Heart right ventricle (tissue), 16 donors: ENCODE results near the gene PTPRG. TPM values are rescaled to one million over a fixed set of nuclear protein-coding genes. Genes with fewer than 3 reads are reported as not detected.

Source experiments
- ATAC-seq, 8 donors: fragments of 200-7000 bp; cut with Tn5 transposase; one replicate each; pipeline ENCODE4 v1.9.1; 2020; ENCODE audit warnings: mild to moderate bottlenecking in 8 of 8, moderate library complexity in 8 of 8, moderate number of reproducible peaks in 1 of 8
- DNase-seq, 2 donors: peaks; one replicate each; pipeline ENCODE4 v3.0.0-alpha.2; 2020
- H3K27ac ChIP-seq, 10 donors: fragments of 200-600 bp; sonication (generic) in 2 of 10; one replicate each; pipeline versions ENCODE4 v1.5.0 to v1.8.0; 2020 to 2022; ENCODE audit warnings: mild to moderate bottlenecking in 3 of 10
- H3K27me3 ChIP-seq, 7 donors: fragments of 200-600 bp; one replicate each; pipeline ENCODE4 v1.8.0; 2021 to 2022; ENCODE audit warnings: mild to moderate bottlenecking in 2 of 7
- H3K36me3 ChIP-seq, 9 donors: fragments of 200-600 bp; sonication (generic) in 1 of 9; one replicate each; pipeline versions ENCODE4 v1.5.0 to v1.8.0; 2020 to 2022; ENCODE audit warnings: mild to moderate bottlenecking in 2 of 9
- H3K4me1 ChIP-seq, 9 donors: fragments of 200-600 bp; sonication (generic) in 1 of 9; one replicate each; pipeline versions ENCODE4 v1.5.0 to v1.8.0; 2020 to 2022; ENCODE audit warnings: mild to moderate bottlenecking in 4 of 9
- H3K4me3 ChIP-seq, 10 donors: fragments of 200-600 bp; sonication (generic) in 2 of 10; one replicate each; pipeline versions ENCODE4 v1.5.0 to v1.8.0; 2020 to 2022; ENCODE audit warnings: mild to moderate bottlenecking in 7 of 10, moderate library complexity in 2 of 10
- H3K9me3 ChIP-seq, 11 donors: fragments of 200-600 bp in 10 of 11; sonication (generic) in 2 of 11; one replicate each; pipeline versions ENCODE4 v1.5.0 to v1.8.0; 2013 to 2022; ENCODE audit warnings: mild to moderate bottlenecking in 2 of 11, control low read depth in 1 of 11, moderate library complexity in 1 of 11
- WGBS, 2 donors: extraction: QIAGEN DNeasy Blood & Tissue Kit; methylation state at CpG; one replicate each; pipeline ENCODE4 v1.1.7; 2013; ENCODE audit warnings: inconsistent platforms in 1 of 2; 5-methylcytosine and 5-hydroxymethylcytosine counted together
- intact Hi-C, 10 donors: fragments of 100-400 bp; cut with DNase I; formaldehyde crosslinking; loops; one replicate each; pipeline versions ENCODE4 v1.11.1 to v1.14.2; 2022
- polyA plus RNA-seq, 2 donors: library from polyadenylated mRNA; stranded (reverse); fragments of 200-250 nt; gene quantifications; one replicate each; pipeline ENCODE4 v1.2.3, GENCODE V29; 2013
- total RNA-seq, 10 donors: library from RNA; stranded (reverse); fragmentation: NEBNext Ultra II Directional in 3 of 10; extraction: Animal tissue kit (Norgen Biotek cat#: 25700) in 3 of 10; gene quantifications; one replicate each; pipeline versions ENCODE4 v1.2.1 to v1.2.4, GENCODE V29; 2021 to 2023
- TF ChIP-seq, protein P1 (sequence below), 9 donors: fragments of 200-600 bp; sonication (generic) in 2 of 9; IDR thresholded peaks; one replicate each; pipeline versions ENCODE4 v1.5.0 to v1.8.0; 2021 to 2022; ENCODE audit warnings: antibody characterized with exemption in 9 of 9, mild to moderate bottlenecking in 5 of 9, moderate library complexity in 1 of 9
- donor health status: Arrhythmogenic right ventricular cardiomyopathy.
- donor health status: ischemic (EF 13 %, LVEDD 7.1; RV severe dilation, severe dysfunction).
- donor health status: healthy with polysubstance abuse.
- donor health status: DM: no; HTN: yes; CAD: no.
- donor health status: DM: no; HTN: no; CAD: no.
- donor health status: ischemic (EF 25% LVEDD 6.9; RV normal size, moderate dysfunction).
- donor health status: ischemic (EF 25% LVEDD 5.7; RV mildly dilated, moderate dysfunction).
- donor health status: healthy.
- donor health status: DM: yes; HTN: yes; CAD: no.
- donor health status: Ischemic cardiomyopathy.
- donor health status: ischemic (EF 35%, LVEDD 5.7; RV mildly dilated, moderate dysfunction).
- donor health status: nonischemic (EF 11% LVEDD 7.7; RV severe dilation, severe dysfunction).
- donor health status: DM: yes; HTN: yes; CAD: no.
- donor health status: PGD.
- donor health status: ischemic (EF 29% LVEDD 5.4; RV normal size, mild dysfunction).
- donor health status: nonischemic (EF 23%, LVEDD 6.1; RV moderate dilation, normal function).

PTPRG gene
- total and polyA plus RNA-seq, 12 donors: 10.1 to 38.3 (median 32.6) TPM

DNA sequence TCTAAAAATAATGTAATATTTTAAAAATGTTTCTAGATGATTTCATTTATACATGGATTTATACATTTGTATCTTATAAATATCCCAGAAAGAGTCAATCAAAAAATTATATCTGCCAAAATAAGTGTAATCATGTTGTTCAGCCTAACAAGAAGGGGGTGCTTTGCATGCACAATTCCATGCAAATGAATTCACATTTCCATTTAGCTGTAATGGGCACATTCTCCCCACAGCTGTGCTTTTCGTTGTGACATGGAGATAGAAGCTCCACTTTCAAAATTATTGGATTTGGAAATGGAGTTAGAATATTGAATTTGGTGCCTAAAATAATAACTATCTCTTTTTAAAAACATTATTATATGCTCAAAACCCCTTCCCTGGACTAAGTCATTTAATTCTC is 270.6 kb downstream of the PTPRG start:
- no peaks in the 10 kb centered on the region for H3K9me3 ChIP-seq
- ATAC-seq (no peak), DNase-seq (no peak)
- no peaks in the 10 kb centered on the region for H3K27me3 ChIP-seq
- WGBS, 2 donors: 78 to 80% methylated on average over 1 of the region's 1 CpG
- H3K4me3 ChIP-seq: no peak overlapping the region
- peaks cover 12 to 64% (median 43%) of the 10 kb centered on the region in 9 donors for H3K4me1 ChIP-seq
- no peaks in the 10 kb centered on the region for H3K36me3 ChIP-seq
- H3K27ac ChIP-seq: no peak overlapping the region
- TF ChIP-seq, protein P1, sequence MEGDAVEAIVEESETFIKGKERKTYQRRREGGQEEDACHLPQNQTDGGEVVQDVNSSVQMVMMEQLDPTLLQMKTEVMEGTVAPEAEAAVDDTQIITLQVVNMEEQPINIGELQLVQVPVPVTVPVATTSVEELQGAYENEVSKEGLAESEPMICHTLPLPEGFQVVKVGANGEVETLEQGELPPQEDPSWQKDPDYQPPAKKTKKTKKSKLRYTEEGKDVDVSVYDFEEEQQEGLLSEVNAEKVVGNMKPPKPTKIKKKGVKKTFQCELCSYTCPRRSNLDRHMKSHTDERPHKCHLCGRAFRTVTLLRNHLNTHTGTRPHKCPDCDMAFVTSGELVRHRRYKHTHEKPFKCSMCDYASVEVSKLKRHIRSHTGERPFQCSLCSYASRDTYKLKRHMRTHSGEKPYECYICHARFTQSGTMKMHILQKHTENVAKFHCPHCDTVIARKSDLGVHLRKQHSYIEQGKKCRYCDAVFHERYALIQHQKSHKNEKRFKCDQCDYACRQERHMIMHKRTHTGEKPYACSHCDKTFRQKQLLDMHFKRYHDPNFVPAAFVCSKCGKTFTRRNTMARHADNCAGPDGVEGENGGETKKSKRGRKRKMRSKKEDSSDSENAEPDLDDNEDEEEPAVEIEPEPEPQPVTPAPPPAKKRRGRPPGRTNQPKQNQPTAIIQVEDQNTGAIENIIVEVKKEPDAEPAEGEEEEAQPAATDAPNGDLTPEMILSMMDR (IDR thresholded peaks at IDR 0.05): no peak
- intact Hi-C loops: no loop called here

DNA sequence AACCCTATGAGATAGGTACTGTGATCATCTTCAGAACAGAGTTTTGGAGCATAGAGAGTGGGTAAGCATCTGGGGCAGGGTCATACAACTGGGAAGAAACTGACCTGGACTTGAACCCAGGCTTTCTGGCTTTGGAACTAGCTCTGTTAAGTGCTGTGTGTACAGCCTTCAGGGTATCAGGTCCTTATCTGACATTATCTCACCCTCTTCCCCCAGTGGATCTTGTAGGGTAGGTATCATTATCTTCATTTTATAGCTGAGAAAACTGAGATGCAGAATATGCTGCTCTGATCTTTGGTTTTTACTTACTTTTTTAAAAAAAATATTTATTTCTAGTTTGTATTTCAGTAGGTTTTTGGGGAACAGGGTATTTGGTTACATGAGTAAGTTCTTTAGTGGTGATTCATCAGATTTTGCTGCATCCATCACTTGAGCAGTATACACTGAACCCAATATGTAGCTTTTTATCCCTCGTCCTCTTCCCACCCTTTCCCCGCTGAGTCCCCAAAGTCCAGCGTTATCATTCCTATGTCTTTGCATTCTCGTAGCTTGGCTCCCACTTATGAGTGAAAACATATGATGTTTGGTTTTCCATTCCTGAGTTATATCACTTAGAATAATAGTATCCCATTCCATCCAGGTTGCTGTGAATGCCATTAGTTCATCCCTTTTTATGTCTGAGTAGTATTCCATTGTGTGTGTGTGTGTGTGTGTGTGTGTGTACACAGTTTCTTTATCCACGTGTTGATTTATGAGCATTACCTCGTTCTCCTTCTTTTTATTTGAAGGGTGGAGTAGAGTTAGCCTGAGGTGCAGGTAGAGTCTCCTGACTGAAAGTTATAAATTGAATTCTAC is 271.2 kb downstream of the PTPRG start:
- no peaks in the 10 kb centered on the region for H3K36me3 ChIP-seq
- H3K4me3 ChIP-seq: no peak overlapping the region
- ATAC-seq (no peak), DNase-seq (no peak)
- H3K4me1 ChIP-seq: peaks cover 12 to 57% (median 37%) of the 10 kb centered on the region in 9 donors
- WGBS, 2 donors: 79 to 84% methylated on average over 6 of the region's 6 CpGs
- no peak overlapping the region for H3K27ac ChIP-seq
- H3K9me3 ChIP-seq: no peaks in the 10 kb centered on the region
- TF ChIP-seq, protein P1 (IDR thresholded peaks at IDR 0.05): no peak
- H3K27me3 ChIP-seq: no peaks in the 10 kb centered on the region
- intact Hi-C loops: no loop called here

DNA sequence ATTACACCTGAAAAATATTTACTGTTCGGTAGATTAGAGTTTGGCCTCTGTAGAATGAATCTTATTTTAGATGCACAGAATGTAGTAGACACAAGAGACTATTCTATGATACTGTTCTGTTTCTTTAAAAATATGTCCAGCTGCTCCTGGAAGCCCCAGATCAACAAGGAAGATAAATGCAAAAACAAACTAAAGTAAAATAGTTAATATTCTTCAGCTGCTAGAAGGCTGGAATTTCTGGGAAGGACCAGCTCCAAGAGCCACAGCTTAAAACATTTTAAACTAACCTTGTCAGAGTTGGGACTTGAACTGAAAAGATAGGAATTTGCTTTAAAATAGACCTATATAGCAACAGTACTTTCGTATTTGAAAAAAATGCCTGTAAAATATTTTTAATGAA is 277.9 kb downstream of the PTPRG start:
- WGBS, 2 donors: 54 to 66% methylated on average over 2 of the region's 2 CpGs
- DNase-seq (no peak), ATAC-seq (no peak)
- H3K36me3 ChIP-seq: no peaks in the 10 kb centered on the region
- TF ChIP-seq, protein P1 (IDR thresholded peaks at IDR 0.05): no peak
- H3K4me1 ChIP-seq: peaks cover 0 to 53% (median 16%) of the 10 kb centered on the region in 9 donors
- intact Hi-C loops: no loop called here
- no peaks in the 10 kb centered on the region for H3K27me3 ChIP-seq
- no peaks in the 10 kb centered on the region for H3K9me3 ChIP-seq
- H3K27ac ChIP-seq: peak overlapping the region in 2 of 10 donors; percentile 6 to 8
- H3K4me3 ChIP-seq: no peak overlapping the region

DNA sequence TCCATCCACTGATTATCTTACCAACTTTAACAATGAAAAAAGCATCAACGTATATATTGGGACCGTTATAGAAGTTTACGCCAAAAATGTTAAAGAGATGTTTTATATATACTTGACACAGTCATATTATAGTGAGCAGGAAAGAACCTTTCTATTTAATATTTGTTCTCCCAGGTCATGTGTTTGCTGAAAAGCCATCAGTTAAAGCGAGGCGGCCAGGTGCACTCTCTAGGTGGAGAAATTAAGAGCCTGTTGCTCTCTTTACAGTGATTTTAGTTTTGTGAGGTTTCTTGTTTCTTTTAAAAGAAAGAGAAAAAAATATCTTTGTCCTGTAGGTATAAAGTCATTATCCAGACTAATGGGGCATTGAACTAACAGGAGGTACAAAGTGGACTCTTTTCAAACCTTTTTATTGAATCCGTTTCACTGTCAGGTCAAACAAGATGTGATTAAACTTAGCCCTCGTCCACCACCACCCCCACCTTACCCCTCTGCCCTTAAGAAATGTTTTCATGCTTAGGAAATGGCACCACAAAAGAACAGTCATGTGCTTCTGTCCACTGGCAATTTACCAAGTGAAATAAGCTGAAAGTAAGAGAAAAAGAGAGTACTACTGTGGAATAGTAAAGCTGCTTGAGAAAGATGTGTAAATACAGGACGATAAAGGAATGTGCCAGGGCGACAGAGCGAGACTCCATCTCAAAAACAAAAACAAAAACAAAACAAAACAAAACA is 279.9 kb downstream of the PTPRG start:
- DNase-seq (no peak), ATAC-seq (peak in 5 of 8 donors; percentile 31 to 54 (median 38))
- Histone ChIP-seq H3K4me3 (no peak overlapping the region), H3K36me3 (no peaks in the 10 kb centered on the region), H3K9me3 (no peaks in the 10 kb centered on the region), H3K27me3 (no peaks in the 10 kb centered on the region), H3K27ac (peak overlapping the region in 2 of 10 donors; percentile 5 to 15), H3K4me1 (peaks cover under 1 to 56% (median 19%) of the 10 kb centered on the region in 9 donors)
- intact Hi-C loops: loop anchor here in 1 of 10 donors (10.0 kb wide), 1 partner anchor 106 kb away; no protein-coding TSS in a partner anchor
- TF ChIP-seq, protein P1 (IDR thresholded peaks at IDR 0.05): no peak
- WGBS, 2 donors: 77 to 79% methylated on average over 10 of the region's 10 CpGs
